Fibroblast of lung (primary cell): Measurements from ENCODE around the gene INHBC. TPM values are rescaled to one million over a fixed set of nuclear protein-coding genes. Genes with fewer than 3 reads are reported as not detected.
A peak's percentile ranks its signal among the peaks of the same experiment; 100 is the strongest.

ENCODE experiments used
- DNase-seq, 2 donors: peaks; one replicate each; pipeline versions ENCODE4 v3.0.0 to v3.0.0-alpha.2; 2010; ENCODE audit warnings: low read depth in 2 of 2
- H2AFZ ChIP-seq: 2 replicates; pipeline ENCODE4 v1.5.1; 2012; ENCODE audit warnings: low read length, control low read depth, inconsistent platforms
- H3K27ac ChIP-seq: 2 replicates; pipeline ENCODE4 v1.5.1; 2011; ENCODE audit warnings: low read length, control low read depth; ENCODE audit not compliant: insufficient read depth
- H3K27me3 ChIP-seq: 2 replicates; pipeline ENCODE4 v1.5.1; 2011; ENCODE audit warnings: mild to moderate bottlenecking, low read length; ENCODE audit not compliant: control insufficient read depth, insufficient read depth
- H3K36me3 ChIP-seq: 2 replicates; pipeline ENCODE4 v1.5.1; 2011; ENCODE audit warnings: low read length; ENCODE audit not compliant: control insufficient read depth, insufficient read depth
- H3K4me1 ChIP-seq: 2 replicates; pipeline ENCODE4 v1.5.1; 2011; ENCODE audit warnings: low read length; ENCODE audit not compliant: control insufficient read depth, insufficient read depth; ENCODE audit errors: extremely low read depth
- H3K4me2 ChIP-seq: 2 replicates; pipeline ENCODE4 v1.5.1; 2011; ENCODE audit warnings: low read length, control low read depth; ENCODE audit not compliant: insufficient read depth; ENCODE audit errors: extremely low read depth
- H3K4me3 ChIP-seq, 4 experiments: fragments of 200-600 bp in 1 of 4; sonication (generic) in 1 of 4; replicated peaks in 1 of 4; 2 replicates each; pipeline ENCODE4 v1.5.1; 2011 to 2016; ENCODE audit warnings: low read length in 4 of 4, low read depth in 3 of 4, mild to moderate bottlenecking in 3 of 4, control low read depth in 2 of 4, inconsistent platforms in 1 of 4, mixed read lengths in 1 of 4; ENCODE audit not compliant: insufficient read depth in 1 of 4; ENCODE audit errors: control extremely low read depth in 1 of 4
- H3K79me2 ChIP-seq: 2 replicates; pipeline ENCODE4 v1.5.1; 2012; ENCODE audit warnings: mild to moderate bottlenecking, low read length, inconsistent platforms; ENCODE audit not compliant: control insufficient read depth, insufficient read depth
- H3K9ac ChIP-seq: 2 replicates; pipeline ENCODE4 v1.5.1; 2011; ENCODE audit warnings: mild to moderate bottlenecking, low read length, control low read depth; ENCODE audit not compliant: insufficient read depth
- H3K9me3 ChIP-seq: 2 replicates; pipeline ENCODE4 v1.5.1; 2012; ENCODE audit warnings: low read depth, low read length; ENCODE audit not compliant: control insufficient read depth, insufficient read depth
- H4K20me1 ChIP-seq: 2 replicates; pipeline ENCODE4 v1.5.1; 2011; ENCODE audit warnings: low read length; ENCODE audit not compliant: control insufficient read depth, insufficient read depth; ENCODE audit errors: extremely low read depth
- CTCF ChIP-seq, 2 donors: IDR thresholded peaks in 1 of 2; conservative IDR thresholded peaks in 1 of 2; 1 replicate in 1 of 2; 2 replicates in 1 of 2; pipeline ENCODE4 v1.5.1; 2011 to 2012; ENCODE audit warnings: low read length in 2 of 2, control low read depth in 1 of 2, inconsistent platforms in 1 of 2, low read depth in 1 of 2, mild to moderate bottlenecking in 1 of 2
- EZH2 ChIP-seq: IDR thresholded peaks from 2 replicates; pipeline ENCODE4 v1.5.1; 2012; ENCODE audit warnings: low read length, control low read depth, mild to moderate bottlenecking; ENCODE audit errors: missing control alignments
- polyA plus RNA-seq, 2 donors: library from polyadenylated mRNA; depleted of rRNA in 1 of 2; stranded (reverse) in 1 of 2; unstranded in 1 of 2; fragments of >200 nt; gene quantifications; 2 replicates each; pipeline ENCODE4 v1.2.1, GENCODE V29; 2011 to 2012; ENCODE audit warnings: missing spikeins in 1 of 2
- total RNA-seq: library from RNA; depleted of rRNA; stranded (reverse); fragments of >200 nt; gene quantifications from 2 replicates; pipeline ENCODE4 v1.2.1, GENCODE V29; 2014

INHBC gene
- total and polyA plus RNA-seq, 2 donors (not counting 1 experiment from before 2014, with no cell fraction given) = 0.05 TPM; not detected in 1

- Histone ChIP-seq H2AFZ (no peak overlapping the region), H3K9ac (no peak overlapping the region), H3K4me3 (no peak overlapping the region), H3K27me3 (no peaks in the 10 kb centered on the region), H4K20me1 (no peaks in the 10 kb centered on the region), H3K79me2 (no peaks in the 10 kb centered on the region), H3K4me2 (no peak overlapping the region), H3K36me3 (no peaks in the 10 kb centered on the region), H3K4me1 (peaks cover 13% of the 10 kb centered on the region), H3K27ac (peak overlapping the region; percentile 49), H3K9me3 (no peaks in the 10 kb centered on the region)
- no peak for DNase-seq
- TF ChIP-seq EZH2 (no peak), CTCF (conservative IDR thresholded peaks at IDR 0.05 in 1 of 2, IDR thresholded peaks at IDR 0.05 in 1 of 2; ENCODE audit: low read depth in 1 of 2, low read length in 2 of 2) (no peak)
Measured at GRCh38 chr12:57388425-57388824, 46.2 kb upstream of the INHBC start.

- peak overlapping the region; percentile 56 for H3K4me2 ChIP-seq
- peaks cover 13% of the 10 kb centered on the region for H3K4me1 ChIP-seq
- H2AFZ ChIP-seq = no peak overlapping the region
- no peaks in the 10 kb centered on the region for H3K36me3 ChIP-seq
- no peaks in the 10 kb centered on the region for H3K79me2 ChIP-seq
- no peaks in the 10 kb centered on the region for H4K20me1 ChIP-seq
- H3K9me3 ChIP-seq = no peaks in the 10 kb centered on the region
- peak; percentile 76 to 92 for DNase-seq
- H3K27me3 ChIP-seq = no peaks in the 10 kb centered on the region
- no peak overlapping the region for H3K9ac ChIP-seq
- no peak for TF ChIP-seq CTCF (conservative IDR thresholded peaks at IDR 0.05 in 1 of 2, IDR thresholded peaks at IDR 0.05 in 1 of 2; ENCODE audit: low read depth in 1 of 2, low read length in 2 of 2)
- no peak for TF ChIP-seq EZH2
- peak overlapping the region; percentile 49 for H3K27ac ChIP-seq
- no peak overlapping the region for H3K4me3 ChIP-seq
Measured at GRCh38 chr12:57389033-57389432, 45.6 kb upstream of the INHBC start.

- no peak for DNase-seq
- no peaks in the 10 kb centered on the region for H3K27me3 ChIP-seq
- peaks cover 13% of the 10 kb centered on the region for H3K4me1 ChIP-seq
- H3K79me2 ChIP-seq = no peaks in the 10 kb centered on the region
- no peaks in the 10 kb centered on the region for H3K36me3 ChIP-seq
- H3K27ac ChIP-seq = peak overlapping the region; percentile 37
- no peak overlapping the region for H3K4me2 ChIP-seq
- H3K9me3 ChIP-seq = no peaks in the 10 kb centered on the region
- no peak overlapping the region for H2AFZ ChIP-seq
- H3K4me3 ChIP-seq = no peak overlapping the region
- no peak overlapping the region for H3K9ac ChIP-seq
- no peaks in the 10 kb centered on the region for H4K20me1 ChIP-seq
- no peak for TF ChIP-seq CTCF (conservative IDR thresholded peaks at IDR 0.05 in 1 of 2, IDR thresholded peaks at IDR 0.05 in 1 of 2; ENCODE audit: low read depth in 1 of 2, low read length in 2 of 2)
- TF ChIP-seq EZH2 = no peak
Measured at GRCh38 chr12:57390174-57390573, 44.4 kb upstream of the INHBC start.
